GM12878 (cell line): ENCODE results near the gene DCTPP1. TPM values are rescaled to one million over a fixed set of nuclear protein-coding genes. Genes with fewer than 3 reads are reported as not detected.

Source experiments
- BACH1 ChIP-seq: fragments of 450-650 bp; IDR thresholded peaks from 2 replicates; pipeline ENCODE4 v1.6.1; 2017; ENCODE audit warnings: mild to moderate bottlenecking, borderline replicate concordance
- BCL11A ChIP-seq: IDR thresholded peaks from 2 replicates; pipeline ENCODE4 v1.6.1; 2011; ENCODE audit warnings: low read depth, low read length
- HSF1 ChIP-seq: fragments of 150-350 bp; IDR thresholded peaks from 2 replicates; pipeline ENCODE4 v1.6.1; 2014; ENCODE audit warnings: mild to moderate bottlenecking, low read depth, low read length
- MTA3 ChIP-seq: IDR thresholded peaks from 2 replicates; pipeline ENCODE4 v1.6.1; 2012; ENCODE audit warnings: low read length, inconsistent platforms, borderline replicate concordance
- PML ChIP-seq: IDR thresholded peaks from 2 replicates; pipeline ENCODE4 v1.6.1; 2012; ENCODE audit warnings: low read length, inconsistent platforms
- YY1 ChIP-seq: IDR thresholded peaks from 2 replicates; pipeline ENCODE4 v1.6.1; 2011; ENCODE audit warnings: low read depth, mild to moderate bottlenecking, low read length
- ZBTB40 ChIP-seq: fragments of 450-650 bp; IDR thresholded peaks from 2 replicates; pipeline ENCODE4 v1.6.1; 2016; ENCODE audit warnings: mild to moderate bottlenecking, moderate library complexity, borderline replicate concordance
- polyA plus RNA-seq, 11 experiments: library from polyadenylated mRNA; depleted of rRNA in 4 of 11; unstranded in 6 of 11; stranded (reverse) in 5 of 11; fragments of >200 nt; fragmentation: Nextera tagmentation in 4 of 11; fragmentation: Illumina TruSeq in 1 of 11; extraction: Ambion mirVana in 4 of 11; extraction: Trizol in 1 of 11; gene quantifications; 1 replicate in 1 of 11; 2 replicates in 10 of 11; pipeline versions ENCODE4 v1.2.1 to v1.2.3, GENCODE V29; 2011 to 2016; ENCODE audit warnings: inconsistent platforms in 2 of 11, missing spikeins in 2 of 11, low read depth in 1 of 11
- total RNA-seq, 4 experiments: library from RNA; depleted of rRNA in 3 of 4; stranded (reverse); fragments of >200 nt in 3 of 4; fragmentation: Illumina TruSeq in 1 of 4; extraction: Trizol in 1 of 4; gene quantifications; 2 replicates each; pipeline versions ENCODE4 v1.2.1 to v1.2.3, GENCODE V29; 2013 to 2021

DCTPP1 gene
- total and polyA plus RNA-seq, 10 of the 15 experiments (the other 5 are each of a cell fraction or from before 2014, with no cell fraction given) = 72.1 to 266 (median 157) TPM

DNA sequence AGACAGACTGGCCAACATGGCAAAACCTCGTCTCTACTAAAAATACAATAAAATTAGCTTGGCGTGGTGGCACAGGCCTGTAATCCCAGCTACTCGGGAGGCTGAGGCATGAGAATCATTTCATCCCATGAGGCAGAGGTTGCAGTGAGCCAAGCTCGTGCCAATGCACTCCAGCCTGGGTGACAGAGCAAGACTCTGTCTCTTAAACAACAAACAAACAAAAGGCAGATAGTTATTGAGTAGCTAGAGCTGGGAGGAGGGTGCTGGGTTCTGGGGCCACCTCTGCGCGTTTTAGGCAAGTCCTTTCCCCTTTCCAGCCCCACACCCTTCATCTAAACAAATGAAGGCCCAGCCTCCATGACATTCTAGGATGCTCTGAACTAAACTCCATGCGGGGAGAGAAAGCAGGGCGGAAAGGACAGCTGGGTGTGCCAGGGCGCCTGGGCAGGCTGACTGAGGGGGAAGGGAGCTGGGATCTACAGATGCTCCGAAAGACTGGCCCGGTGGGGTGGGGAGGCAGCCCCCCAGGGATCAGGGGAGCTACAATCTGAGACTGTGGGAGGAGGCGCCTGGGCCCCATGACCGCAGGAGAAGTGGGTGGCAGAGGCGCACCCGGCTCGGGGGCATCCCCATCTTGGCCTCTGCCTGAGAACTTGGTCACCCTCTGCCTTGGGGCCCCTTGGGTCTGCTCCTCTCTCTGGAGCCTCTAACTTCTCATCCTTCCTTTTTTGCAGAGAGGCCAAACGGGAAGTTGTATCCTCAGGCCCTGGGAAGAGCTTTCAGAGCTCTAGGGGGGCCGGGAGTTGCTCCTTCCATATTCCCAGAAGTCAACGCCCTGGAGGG, 43.6 kb upstream of the DCTPP1 start (continued):
- TF ChIP-seq ZBTB40 (no peak), MTA3 (peak; percentile 54; the same call in 1 of the 2 replicates), PML (no peak), HSF1 (no peak), BCL11A (peak; percentile 70), YY1 (no peak), BACH1 (peak; percentile 52; the same call in 1 of the 2 replicates)
